HG03442 (cell line): ENCODE results near the gene TRIM34.
A peak's percentile ranks its signal among the peaks of the same experiment; 100 is the strongest.
"Not testable (repeated sequence)": the region's sequence is repeated elsewhere in the genome, so short reads cannot be mapped to it uniquely, and the experiment has no call there.

Experiments used
- ATAC-seq: cut with Tn5 transposase; IDR thresholded peaks from one replicate; pipeline ENCODE4 v1.9.1; 2021; ENCODE audit warnings: mild to moderate bottlenecking, moderate library complexity; ENCODE audit not compliant: unreplicated experiment

Gene TRIM34

DNA sequence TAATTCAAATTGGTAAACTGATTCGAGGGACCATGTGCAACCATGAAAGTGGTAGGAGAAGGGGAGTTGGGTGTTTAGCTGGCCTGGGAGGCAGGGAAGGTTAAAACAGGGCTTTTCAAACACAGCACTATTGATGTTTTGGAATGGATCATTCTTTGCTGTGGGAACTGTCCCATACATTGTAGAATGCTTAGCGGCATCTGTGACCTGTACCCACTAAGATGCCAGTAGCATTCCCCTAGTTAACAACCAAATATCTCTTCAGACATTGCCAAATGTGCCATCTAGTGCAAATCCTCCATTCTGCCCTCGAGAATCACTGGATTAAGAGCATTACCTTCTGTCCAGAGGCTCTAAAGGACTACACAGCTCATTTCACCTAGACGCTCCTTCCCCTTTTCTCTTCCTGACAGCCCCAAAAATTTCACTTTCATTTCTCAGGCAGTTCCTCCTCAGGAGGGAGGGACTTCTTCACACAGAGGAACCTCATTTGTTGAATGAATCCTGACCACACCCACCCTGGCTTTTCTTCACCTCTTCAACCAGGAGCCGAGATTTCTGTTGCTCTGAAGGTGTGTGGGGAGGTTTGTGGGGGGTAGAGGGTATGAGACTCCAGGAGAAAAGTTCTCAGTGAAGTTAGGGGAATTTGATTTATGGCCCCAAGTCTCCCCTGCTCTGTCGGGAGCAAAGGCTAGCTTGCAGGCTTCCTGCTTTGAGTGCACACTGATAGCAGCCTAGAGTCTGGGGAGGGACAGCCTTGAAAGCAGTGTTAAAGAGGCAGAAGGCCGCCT, at the start of gene TRIM34:
Gene TRIM34, plus strand, starts transcription at position 513 of the 791 bp plus-strand sequence. CDS start 7,331 bp downstream, outside the sequence.
- peak; percentile 96 for ATAC-seq

- no peak for ATAC-seq
These were observed 49.6 kb upstream of the TRIM34 start for GRCh38 chr11:5575152-5575551.

- no peak for ATAC-seq
These were observed 47.7 kb upstream of the TRIM34 start for GRCh38 chr11:5577101-5577500.

- no peak for ATAC-seq
These were observed 44.2 kb upstream of the TRIM34 start, which contains the start of gene OR52B6 for GRCh38 chr11:5580577-5580976. OR52B6 (plus strand) TSS chr11:5580877; CDS start chr11:5580877, 0 bp downstream.

DNA sequence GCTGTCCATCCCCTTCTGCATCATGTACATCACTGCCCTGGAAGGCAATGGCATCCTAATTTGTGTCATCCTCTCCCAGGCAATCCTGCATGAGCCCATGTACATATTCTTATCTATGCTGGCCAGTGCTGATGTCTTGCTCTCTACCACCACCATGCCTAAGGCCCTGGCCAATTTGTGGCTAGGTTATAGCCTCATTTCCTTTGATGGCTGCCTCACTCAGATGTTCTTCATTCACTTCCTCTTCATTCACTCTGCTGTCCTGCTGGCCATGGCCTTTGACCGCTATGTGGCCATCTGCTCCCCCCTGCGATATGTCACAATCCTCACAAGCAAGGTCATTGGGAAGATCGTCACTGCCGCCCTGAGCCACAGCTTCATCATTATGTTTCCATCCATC, 43.8 kb upstream of the TRIM34 start:
- no peak for ATAC-seq

GRCh38 chr11:5584458-5584857, 40.3 kb upstream of the TRIM34 start:
- not testable (repeated sequence) for ATAC-seq

GRCh38 chr11:5589906-5590305, 34.9 kb upstream of the TRIM34 start:
- not testable (repeated sequence) for ATAC-seq

DNA sequence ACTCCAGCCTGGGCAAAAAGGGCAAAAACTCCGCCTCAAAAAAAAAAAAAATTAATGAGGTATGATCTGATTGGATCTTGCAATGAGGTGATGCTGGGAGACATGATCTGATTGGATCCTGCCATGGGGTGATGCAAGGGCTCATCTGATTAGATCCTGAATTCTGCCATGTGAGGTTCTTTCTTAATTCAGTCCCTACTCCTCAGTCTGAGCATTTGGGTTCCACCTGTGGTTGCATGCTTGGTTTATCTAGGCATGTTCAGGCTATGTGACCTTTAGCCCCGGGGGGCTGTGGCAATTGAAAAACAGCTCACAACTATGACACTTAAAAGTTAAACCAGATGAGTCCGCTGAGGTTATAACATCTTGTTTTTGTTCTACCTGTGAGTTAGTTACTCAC, 33.2 kb upstream of the TRIM34 start:
- ATAC-seq = no peak

GRCh38 chr11:5592615-5593014, 32.2 kb upstream of the TRIM34 start:
- no peak for ATAC-seq

GRCh38 chr11:5593146-5593545, 31.7 kb upstream of the TRIM34 start:
- no peak for ATAC-seq

GRCh38 chr11:5596607-5597201, 28.1 kb upstream of the TRIM34 start, which contains the start of gene TRIM6:
TRIM6 (plus strand) TSS chr11:5596637; CDS start chr11:5596898, 261 bp downstream.
- peak; percentile 44 for ATAC-seq

- no peak for ATAC-seq
These were observed 26.8 kb upstream of the TRIM34 start for GRCh38 chr11:5597953-5598352.

GRCh38 chr11:5600374-5600851, 24.4 kb upstream of the TRIM34 start:
- ATAC-seq = peak; percentile 83

GRCh38 chr11:5602791-5603190, 22.0 kb upstream of the TRIM34 start:
- not testable (repeated sequence) for ATAC-seq

- no peak for ATAC-seq
These were observed 21.5 kb upstream of the TRIM34 start for GRCh38 chr11:5603326-5603725.

GRCh38 chr11:5604896-5605295, 19.9 kb upstream of the TRIM34 start:
- ATAC-seq = no peak

DNA sequence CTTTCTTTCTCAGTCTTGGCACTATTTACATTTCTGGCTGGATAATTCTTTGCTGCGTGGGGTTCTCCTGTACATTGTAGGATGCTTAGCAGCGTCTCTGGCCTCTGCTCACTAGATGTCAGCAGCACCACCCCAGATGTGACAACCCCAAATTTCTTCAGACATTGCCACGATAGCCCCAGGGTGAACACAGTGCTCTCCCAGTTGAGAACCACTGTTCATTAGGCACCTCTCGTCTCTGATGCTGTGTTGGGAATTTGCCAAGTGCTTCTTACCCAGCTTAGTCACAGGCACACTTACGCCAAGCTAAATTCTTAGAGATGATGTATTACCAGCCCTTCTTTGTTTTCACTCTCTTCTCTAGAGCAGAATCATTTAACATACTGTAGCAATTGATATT, 19.0 kb upstream of the TRIM34 start:
- ATAC-seq = no peak

DNA sequence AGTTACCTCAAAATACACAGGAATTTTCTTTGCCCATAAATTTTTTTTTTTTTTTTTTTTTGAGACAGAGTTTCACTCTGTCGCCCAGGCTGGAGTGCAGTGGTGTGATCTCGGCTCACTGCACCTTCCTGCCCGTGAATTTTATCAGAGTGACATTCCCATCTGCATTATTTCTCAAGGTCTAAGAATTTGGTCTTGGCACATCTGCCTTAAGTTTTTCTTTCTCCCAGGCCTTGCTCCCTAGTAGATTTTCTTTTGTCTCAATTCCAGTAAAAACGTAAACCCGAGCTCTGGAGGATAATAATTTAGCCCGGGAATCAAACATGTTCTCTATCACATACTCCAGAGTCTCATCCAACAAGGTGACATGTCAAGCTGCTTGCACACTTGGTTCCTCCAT, 16.0 kb upstream of the TRIM34 start:
- no peak for ATAC-seq

DNA sequence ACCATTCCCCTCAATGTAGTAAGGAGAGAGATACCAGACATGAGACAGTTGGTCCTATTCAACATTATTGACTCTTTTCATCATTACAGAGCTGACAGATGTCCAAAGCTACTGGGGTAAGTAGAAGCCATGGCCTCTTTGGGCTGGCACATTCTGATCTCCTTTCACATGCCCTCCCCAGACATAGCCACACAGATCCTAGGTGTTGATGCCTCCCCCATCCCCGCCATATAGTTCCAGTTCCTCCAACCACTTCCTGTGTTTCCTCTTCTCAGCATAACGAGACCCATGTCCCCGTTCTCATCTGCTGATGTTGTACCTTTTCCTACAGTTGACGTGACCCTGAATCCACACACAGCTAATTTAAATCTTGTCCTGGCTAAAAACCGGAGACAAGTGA, 14.4 kb upstream of the TRIM34 start:
- no peak for ATAC-seq

DNA sequence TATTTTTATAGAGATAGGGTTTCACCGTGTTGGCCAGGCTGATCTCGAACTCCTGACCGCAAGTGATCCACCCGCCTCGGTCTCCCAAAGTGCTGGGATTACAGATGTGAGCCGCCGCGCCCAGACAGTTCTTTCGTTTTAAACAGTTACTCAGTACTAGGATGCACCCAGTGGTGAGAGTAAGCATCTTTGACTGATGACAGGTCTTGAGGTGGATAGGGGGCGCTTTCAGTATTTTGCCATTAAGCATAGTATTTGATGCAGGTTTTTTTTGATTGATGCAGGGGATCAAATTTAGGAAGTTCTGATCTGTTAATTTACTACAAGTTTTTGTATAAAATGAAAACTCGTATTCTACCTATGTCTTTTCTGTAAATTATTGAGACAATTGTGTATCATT, 13.2 kb upstream of the TRIM34 start:
- no peak for ATAC-seq

- no peak for ATAC-seq
These were observed 6.0 kb upstream of the TRIM34 start for GRCh38 chr11:5618807-5619206.
